HG02884 (cell line): Measurements from ENCODE around the gene CASP8.
"Not testable (repeated sequence)": the region's sequence is repeated elsewhere in the genome, so short reads cannot be mapped to it uniquely, and the experiment has no call there.

Source experiments
- ATAC-seq: cut with Tn5 transposase; IDR thresholded peaks from one replicate; pipeline ENCODE4 v1.9.1; 2021; ENCODE audit warnings: mild to moderate bottlenecking, moderate library complexity; ENCODE audit not compliant: unreplicated experiment

Gene CASP8

DNA sequence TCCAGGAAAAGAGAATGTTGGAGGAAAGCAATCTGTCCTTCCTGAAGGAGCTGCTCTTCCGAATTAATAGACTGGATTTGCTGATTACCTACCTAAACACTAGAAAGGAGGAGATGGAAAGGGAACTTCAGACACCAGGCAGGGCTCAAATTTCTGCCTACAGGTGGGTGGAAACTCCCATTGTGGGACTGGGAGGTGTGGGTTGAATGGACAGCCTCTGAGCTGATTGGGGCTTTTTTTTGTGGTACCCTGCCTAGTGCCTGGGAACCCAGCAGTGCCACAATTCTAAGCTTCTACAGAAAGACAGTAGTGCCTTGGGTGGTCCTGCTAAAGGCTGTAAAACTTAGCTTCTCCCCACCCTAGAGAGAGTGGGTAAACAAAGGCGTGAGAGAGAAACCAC is 6.3 kb downstream of the CASP8 start:
- no peak for ATAC-seq

DNA sequence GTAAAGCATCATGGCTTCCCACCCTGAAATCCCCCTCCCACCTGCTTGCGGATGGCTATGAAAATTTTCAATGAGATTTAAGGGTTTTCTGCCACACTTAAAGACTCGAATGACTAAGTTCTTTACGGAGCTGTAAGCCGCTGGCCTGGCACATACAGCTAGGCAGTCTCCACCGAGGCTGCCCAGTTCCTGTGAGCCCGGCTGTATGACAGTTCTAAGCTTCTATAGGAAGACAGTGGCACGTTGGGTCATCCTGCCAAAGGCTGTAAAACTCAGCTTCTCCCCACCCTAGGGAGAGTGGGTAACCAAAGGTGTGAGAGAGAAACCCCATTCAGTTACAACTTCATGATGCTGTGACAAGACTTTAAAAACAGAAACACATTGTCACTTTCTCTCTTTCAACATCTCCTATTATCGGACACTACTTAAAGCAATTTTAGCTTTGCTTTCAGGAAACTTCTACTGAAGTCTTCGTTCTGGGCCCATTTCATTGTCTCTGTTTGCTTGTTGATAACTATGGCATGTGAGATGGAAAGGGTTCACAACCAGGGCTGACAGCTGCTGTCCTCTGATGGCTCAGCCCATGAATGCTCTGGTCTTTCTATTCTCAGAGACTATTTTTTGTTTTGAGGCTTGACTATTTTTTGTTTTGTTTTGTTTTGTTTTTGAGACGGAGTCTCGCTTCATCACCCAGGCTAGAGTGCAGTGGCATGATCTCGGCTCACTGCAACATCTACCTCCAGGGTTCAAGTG is 7.1 kb downstream of the CASP8 start:
- no peak for ATAC-seq

DNA sequence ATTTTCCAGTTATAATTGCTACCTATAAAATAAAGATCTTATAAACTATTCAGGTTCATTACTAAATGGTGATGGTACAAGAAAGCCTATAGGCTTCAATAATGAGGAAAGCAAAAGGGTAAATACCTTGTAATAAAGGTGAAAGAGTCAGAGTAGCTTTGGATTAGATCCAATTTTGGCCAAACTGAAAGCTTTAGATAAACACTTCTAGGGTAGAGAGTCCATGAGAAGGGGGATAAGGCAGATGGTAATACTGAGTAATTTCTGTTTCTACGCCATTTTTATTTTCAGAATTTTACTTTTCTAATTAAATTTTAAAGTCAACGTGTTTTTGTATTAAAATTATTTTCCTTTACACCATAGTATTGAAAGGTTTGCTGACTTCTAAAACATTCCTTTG is 9.4 kb downstream of the CASP8 start:
- no peak for ATAC-seq

DNA sequence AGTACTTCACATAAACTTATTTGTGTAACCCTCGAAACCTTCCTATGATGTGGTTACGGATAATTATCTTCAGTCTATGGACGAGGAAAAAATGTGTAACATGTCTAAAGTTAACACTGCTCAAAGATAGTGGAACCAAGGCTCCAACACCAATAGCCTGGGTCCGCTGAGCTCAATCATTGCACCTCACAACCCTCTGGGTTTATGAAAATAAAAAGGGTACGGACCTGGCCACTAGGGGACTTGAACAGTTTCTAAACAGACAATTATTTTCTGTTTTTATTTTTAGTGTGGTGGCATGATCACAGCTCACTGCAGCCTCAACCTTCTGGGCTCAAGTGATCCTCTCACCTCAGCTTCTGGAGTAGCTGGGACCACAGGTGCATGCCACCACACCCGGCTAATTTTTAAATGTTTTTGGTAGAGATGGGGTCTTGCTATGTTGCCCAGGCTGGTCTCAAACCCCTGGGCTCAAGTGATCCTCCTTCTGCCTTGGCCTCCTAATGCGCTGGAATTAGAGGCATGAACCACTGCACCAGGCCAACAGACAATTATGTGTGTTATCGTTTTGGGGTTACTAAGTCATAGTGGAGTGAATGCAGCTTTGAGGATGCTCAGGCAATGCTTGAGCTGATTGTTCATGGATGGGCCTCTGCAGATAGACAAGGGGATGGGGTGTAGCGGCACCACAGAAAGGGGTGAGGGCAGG is 10.1 kb downstream of the CASP8 start:
- ATAC-seq = no peak

DNA sequence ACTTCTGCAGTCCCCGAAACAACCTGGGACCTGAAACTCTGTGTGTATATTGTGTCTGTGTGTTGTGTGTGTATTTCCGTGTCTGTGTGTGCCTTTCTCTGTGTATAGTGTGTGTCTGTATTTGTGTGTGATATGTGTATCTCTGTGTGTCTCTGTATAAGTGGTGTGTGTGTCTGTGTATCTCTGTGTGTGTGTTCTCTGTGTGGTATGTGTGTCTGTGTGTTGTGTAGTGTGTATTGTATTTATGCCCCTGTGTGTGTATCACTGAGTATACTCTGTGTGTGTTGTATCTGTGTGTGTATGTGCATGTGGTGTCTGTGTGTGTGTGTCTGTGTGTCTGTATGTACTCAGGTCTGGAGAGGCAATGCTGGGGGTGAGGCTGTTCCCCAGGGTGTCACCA is 11.6 kb downstream of the CASP8 start:
- no peak for ATAC-seq

DNA sequence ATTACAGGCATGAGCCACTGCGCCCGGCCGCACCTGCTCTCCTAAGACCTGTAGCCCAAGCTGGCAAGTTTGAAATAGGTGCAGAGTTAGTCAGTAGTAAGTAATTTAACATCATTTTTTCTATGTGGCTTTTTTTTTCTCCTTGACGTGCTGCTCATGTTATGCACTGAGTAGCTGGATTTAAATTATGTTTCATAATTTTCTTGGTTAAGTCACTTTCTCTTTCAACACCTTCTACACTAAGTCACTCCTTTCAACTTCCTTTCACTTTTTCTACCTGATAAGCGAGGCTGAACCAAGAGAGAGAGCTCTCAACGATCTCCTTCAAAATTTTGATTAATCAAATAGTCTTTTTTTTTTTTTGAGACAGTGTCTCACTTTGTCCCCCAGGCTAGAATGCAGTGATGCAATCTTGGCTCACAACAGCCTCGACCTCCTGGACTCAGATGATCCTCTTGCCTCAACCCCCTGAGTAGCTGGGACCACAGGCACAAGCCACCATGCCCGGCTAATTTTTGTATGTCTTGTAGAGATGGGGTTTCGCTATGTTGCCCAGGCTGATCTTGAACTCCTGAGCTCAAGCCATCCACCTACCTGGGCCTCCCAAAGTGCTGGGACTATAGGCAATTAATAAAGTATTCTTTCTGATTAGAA is 13.1 kb downstream of the CASP8 start:
- no peak for ATAC-seq

DNA sequence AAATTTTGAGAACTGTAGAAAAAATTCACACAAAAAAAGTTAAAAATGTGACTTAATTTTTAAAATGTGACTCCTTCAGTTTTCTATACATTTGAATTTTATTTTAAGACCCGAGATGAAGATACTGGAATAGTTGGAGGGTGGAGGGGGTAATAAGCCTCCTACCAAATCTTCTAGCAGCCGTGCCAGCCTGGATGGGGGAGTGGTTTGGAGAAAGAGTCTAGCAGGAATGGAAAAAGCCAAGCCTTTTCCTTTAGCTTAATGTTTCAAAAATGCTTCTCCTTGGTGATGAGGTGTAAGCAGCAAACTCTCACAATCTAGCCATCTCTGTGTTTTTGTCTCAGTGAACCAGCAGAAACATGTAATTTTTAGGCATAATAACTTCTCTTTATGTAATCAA is 14.7 kb downstream of the CASP8 start:
- ATAC-seq = no peak

DNA sequence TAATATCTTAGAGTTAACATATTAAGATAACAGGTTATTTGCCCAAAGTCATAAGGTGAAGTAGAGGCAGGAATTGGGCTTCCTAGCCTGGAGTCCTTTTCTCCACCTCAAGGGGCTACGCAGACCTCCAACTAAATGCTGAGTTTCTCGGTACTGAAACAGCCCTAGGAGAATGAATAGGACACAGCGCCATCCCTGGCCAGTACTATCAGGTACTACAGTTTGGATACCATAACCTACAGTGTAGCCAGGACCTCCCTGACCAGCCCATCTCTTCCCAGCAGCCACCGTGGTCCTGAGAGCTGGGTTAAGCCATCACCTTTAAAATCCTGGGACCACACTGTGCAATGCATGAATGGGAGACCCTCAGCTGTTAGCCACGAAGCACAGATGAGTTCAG is 15.7 kb downstream of the CASP8 start:
- no peak for ATAC-seq

DNA sequence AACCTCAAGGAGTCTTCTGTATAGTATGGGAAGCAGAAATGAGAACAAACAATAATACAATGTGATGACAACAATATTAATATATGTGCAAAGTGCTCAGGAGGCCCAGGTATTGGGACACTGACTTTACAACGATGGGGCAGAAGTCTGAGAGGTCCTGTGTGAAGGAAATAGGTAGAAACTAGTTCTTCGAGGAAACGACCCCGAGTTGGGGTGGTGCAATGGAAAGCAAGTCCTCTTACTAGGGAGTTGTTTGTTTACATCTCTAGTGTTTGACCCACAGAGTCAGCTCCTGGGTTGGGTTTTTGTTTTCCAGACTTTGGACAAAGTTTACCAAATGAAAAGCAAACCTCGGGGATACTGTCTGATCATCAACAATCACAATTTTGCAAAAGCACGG is 16.2 kb downstream of the CASP8 start:
- ATAC-seq = no peak

DNA sequence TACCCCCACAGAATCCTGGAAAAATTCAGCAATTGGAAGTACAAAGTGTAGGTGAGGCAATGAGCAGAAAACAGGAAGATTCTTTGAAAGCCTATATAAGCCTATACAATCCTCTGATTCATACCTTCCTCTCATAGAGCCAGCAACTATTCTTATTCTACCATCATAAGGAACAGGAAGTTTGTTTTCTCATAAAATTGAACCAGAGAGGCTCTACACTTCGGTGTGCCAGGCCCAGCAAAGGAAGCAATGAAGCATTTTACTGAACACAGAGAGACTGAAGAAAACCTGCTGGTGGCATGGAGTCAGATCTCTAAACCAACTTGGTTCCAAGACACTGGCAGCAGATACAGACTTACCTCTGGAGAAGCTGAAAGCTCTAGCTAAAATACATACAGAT is 18.7 kb downstream of the CASP8 start:
- no peak for ATAC-seq

DNA sequence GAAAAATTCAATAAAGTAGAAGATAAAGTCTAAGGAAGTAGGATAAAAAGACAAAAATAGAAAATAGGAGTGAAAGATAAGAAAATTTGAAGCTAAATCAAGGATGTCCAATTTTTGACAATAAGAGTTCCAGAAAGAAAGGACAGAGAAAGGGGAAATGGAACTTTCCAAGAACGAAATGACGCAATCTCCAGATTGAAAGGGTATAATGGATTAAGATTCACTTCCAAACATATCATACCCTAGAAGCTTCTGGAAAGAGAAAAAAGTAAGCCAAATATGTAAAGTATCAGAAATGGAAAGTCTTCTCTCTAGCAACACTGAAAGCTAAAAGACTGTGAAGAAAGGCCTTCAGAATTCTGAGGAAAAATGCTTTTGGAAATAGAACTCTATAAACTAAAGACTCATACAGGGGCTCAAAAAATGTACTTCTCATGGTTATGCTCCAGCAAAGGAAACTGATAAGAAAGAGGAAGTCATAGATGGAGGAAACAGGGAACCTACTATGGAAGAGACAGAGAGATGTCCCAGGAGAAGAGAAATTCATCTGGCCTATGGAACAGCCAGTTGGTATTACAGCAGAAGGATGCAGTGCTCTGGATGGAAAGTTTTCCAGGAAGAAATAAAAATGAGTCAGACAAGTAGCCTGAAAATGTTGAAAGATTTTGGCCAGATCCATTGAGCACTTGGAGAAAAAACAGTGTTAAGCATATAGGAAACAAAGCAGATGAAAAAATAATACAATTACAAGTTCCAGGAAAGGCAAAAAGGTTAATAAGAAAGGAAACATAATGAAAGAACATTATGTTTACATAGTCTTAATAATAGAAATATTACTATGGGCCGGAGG is 20.1 kb downstream of the CASP8 start:
- ATAC-seq = no peak

DNA sequence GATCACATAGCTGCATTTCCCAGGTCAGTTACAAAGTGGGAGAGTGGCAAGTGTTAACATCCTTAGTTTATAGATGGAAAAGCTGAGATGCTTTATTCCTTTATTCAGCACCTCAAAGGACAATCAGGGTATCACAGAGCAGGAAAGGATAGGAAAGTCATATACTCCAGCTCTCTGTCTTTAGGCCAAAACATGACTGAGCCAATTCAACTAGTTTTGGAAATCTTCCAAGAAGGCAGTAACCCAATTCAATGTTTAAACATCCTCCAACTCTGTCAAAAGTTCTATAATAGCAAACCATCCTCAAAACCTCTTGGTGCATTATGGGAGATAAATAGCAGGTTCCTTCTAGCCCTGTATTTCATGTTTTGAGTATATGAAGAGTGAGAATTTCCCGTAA is 25.2 kb downstream of the CASP8 start:
- ATAC-seq = no peak

DNA sequence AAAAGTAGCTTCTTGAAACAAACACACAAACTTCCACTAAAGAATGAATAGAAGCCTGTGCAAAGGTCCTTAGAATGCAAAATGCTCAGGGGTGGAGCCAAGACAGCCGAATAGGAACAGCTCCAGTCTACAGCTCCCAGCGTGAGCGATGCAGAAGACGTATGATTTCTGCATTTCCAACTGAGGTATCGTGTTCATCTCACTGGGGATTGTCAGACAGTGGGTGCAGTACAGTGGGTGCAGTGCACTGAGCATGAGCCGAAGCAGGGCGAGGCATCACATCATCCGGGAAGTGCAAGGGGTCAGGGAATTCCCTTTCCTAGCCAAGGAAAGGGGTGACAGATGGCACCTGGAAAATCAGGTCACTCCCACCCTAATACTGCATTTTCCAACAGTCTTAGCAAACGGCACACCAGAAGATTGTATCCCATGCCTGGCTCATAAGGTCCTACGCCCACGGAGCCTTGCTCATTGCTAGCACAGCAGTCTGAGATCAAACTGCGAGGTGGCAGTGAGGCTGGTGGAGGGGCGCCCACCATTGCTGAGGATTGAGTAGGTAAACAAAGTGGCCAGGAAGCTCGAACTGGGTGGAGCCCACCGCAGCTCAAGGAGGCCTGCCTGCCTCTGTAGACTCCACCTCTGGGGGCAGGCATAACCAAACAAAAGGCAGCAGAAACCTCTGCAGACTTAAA is 30.3 kb downstream of the CASP8 start:
- ATAC-seq = not testable (repeated sequence)

DNA sequence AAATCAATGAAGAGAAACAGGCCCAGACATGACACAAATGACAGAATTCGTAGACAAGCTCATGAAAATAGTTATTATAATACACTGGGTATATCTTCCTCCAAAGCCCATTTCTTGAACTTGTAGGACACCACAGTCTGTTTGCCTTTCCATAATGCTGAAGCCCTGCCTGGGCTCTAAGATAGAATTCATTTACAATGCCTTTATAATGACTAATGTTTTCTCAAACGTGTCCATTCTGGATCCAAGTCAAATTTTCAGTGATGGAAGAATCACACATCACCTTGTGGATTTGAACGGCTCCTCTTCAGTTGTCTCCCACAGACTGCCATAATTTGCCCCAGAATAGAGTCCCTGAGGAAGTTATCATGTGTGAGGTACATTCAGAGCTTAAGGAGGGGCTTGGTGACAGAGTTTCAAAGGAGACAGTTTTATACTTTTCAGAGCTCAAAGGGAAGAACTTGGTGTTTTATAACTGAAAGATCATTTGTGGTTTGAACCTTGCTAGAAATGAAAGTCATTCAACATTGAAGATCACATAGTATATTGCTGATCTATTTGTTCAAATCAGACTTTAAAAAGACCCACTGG is 38.2 kb downstream of the CASP8 start:
- no peak for ATAC-seq

DNA sequence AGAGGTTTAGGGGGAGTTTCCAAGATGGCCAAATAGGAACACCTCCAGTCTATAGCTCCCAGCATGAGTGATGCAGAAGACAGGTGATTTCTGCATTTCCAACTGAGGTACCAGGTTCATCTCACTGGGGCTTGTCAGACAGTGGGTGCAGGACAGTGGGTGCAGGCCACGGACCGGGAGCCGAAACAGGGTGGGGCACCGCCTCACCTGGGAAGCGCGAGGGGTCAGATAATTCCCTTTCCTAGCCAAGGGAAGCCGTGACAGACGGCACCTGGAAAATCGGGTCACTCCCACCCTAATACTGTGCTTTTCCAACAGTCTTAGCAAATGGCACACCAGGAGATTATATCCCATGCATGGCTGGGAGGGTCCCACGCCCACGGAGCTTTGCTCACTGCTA is 39.6 kb downstream of the CASP8 start:
- not testable (repeated sequence) for ATAC-seq

DNA sequence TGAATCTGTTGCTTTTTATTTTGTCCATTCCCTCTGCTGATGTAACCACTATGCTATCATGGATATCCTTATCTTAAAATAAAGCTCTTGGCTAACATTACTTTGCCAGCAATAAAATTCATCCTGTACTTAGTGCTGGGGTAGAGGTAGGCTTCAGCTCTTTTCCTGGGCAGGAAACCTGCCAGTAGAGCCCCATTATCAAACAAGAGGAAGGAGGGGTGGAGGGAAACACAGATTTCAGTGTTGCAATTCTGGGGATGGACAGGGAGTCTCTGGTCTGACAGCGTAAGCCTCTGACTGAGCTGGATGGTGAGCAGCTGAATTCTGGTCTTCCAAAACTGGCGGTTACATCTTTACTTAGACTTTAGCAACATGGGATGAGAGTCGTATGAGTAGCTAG is 47.5 kb downstream of the CASP8 start:
- no peak for ATAC-seq

DNA sequence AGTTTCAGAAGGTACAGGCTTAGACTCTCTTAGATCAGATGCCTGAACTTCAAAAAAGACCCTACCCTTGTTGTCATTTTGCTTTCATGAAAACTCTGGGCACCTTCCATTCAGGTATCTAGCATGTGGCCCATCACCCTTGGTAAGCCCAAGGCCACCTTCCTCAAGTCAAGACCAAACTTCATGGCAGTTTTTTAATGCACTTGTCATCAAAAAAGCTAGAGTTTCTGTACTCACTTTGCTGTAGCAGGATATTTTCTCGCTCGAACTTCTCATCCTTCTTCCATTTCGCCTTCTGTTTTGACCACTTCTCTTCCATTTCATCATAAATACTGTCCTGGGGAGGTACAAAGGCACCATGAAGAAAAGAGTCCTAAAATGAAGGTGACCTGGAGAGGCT is 48.6 kb downstream of the CASP8 start:
- no peak for ATAC-seq

DNA sequence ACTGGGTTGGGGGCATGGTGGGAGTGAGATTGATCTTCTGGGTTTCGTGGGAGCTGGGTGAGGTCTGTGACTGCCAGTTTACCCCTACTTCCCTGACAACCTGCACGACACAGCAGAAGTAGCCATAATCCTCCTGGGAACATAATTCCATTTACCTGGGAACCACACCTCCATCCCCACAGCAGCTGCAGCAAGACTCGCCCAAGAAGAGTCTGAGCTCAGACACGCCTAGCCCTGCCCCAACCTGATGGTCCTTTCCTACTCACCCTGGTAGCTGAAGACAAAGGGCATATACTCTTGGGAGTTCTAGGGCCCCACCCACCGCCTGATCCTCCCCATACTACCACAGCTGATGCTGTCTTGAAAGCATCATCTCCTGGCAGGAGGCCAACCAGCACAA is 53.0 kb downstream of the CASP8 start:
- no peak for ATAC-seq

DNA sequence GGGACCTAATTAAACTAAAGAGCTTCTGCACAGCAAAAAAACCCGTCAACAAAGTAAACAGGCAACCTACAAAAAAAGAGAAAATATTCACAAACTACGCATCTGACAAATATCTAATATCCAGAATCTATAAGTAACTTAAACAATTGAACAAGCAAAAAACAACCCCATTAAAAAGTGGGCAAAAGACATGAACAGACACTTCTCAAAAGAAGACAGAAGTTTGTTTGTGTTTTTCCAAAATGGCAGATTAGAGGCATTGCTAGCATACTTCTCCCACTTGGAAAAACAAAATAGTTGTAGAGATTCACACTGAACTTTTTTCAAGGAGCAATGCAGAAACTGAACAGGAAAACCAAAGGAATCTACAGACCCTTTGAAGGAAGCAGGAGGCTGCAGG is 59.2 kb downstream of the CASP8 start:
- ATAC-seq = no peak

DNA sequence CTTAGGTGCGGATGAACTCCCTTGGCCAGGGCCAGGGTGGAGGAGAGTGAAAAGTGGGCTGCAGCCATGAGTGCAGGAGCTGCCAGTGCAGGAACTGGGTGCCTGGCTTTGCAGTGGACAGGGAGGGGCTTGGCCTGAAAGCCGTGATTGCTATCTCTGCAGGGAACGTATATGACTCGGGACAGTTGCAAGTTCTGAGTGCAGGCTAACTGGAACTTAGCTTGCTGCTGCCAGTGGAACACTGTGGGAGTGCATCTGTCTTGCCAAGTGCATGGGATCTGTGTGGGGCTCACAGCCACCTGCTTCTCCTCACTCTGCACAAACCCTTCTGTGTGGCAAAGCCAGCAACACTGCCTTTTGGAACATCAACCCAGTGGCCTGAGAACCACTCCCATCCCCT is 59.9 kb downstream of the CASP8 start:
- no peak for ATAC-seq
